Keratinocyte (primary cell): ENCODE data around the gene TMEM185B. TPM values are rescaled to one million over a fixed set of nuclear protein-coding genes. Genes with fewer than 3 reads are reported as not detected.

ENCODE experiments used
- DNase-seq: peaks from one replicate; pipeline ENCODE4 v3.0.0-alpha.2; 2011; ENCODE audit warnings: low read depth, missing footprints, low spot score
- FAIRE-seq: peaks from 2 replicates; lab custom pipeline; 2011; peaks lifted over from hg19 to GRCh38; lab: Jason Lieb, UNC
- H2AFZ ChIP-seq: 2 replicates; pipeline ENCODE4 v1.6.0; 2012; ENCODE audit warnings: low read length, control low read depth, inconsistent platforms; ENCODE audit not compliant: control insufficient read depth
- H3K27ac ChIP-seq: 2 replicates; pipeline ENCODE4 v1.5.1; 2011; ENCODE audit warnings: low read length; ENCODE audit not compliant: control insufficient read depth, insufficient read depth
- H3K27me3 ChIP-seq: 3 replicates; pipeline ENCODE4 v1.6.0; 2011; ENCODE audit warnings: low read length; ENCODE audit not compliant: control insufficient read depth, insufficient read depth; ENCODE audit errors: extremely low read depth
- H3K36me3 ChIP-seq, 2 experiments: 2 replicates in 1 of 2; 3 replicates in 1 of 2; pipeline ENCODE4 v1.5.1; 2011; ENCODE audit warnings: low read length in 2 of 2, mild to moderate bottlenecking in 1 of 2; ENCODE audit not compliant: control insufficient read depth in 2 of 2, insufficient read depth in 2 of 2; ENCODE audit errors: extremely low read depth in 1 of 2
- H3K4me1 ChIP-seq: 3 replicates; pipeline ENCODE4 v1.5.1; 2011; ENCODE audit warnings: low read length; ENCODE audit not compliant: control insufficient read depth, insufficient read depth; ENCODE audit errors: extremely low read depth
- H3K4me2 ChIP-seq: 3 replicates; pipeline ENCODE4 v1.6.0; 2011; ENCODE audit warnings: low read depth, low read length; ENCODE audit not compliant: control insufficient read depth, insufficient read depth; ENCODE audit errors: extremely low read depth
- H3K4me3 ChIP-seq, 3 experiments: fragments of 200-600 bp in 1 of 3; sonication (generic) in 1 of 3; 2 replicates in 2 of 3; 3 replicates in 1 of 3; pipeline ENCODE4 v1.5.1; 2011 to 2016; ENCODE audit warnings: low read length in 3 of 3, mild to moderate bottlenecking in 3 of 3, control low read depth in 2 of 3, inconsistent platforms in 1 of 3, low read depth in 1 of 3, mixed read lengths in 1 of 3, mixed run types in 1 of 3, moderate library complexity in 1 of 3; ENCODE audit not compliant: control insufficient read depth in 2 of 3, insufficient read depth in 2 of 3; ENCODE audit errors: extremely low read depth in 1 of 3
- H3K79me2 ChIP-seq: 2 replicates; pipeline ENCODE4 v1.6.0; 2012; ENCODE audit warnings: low read length; ENCODE audit not compliant: control insufficient read depth, insufficient read depth
- H3K9ac ChIP-seq: 3 replicates; pipeline ENCODE4 v1.6.0; 2011; ENCODE audit warnings: low read length; ENCODE audit not compliant: control insufficient read depth, insufficient read depth; ENCODE audit errors: extremely low read depth
- H3K9me1 ChIP-seq: 3 replicates; pipeline ENCODE4 v1.6.0; 2011; ENCODE audit warnings: low read length; ENCODE audit not compliant: control insufficient read depth, insufficient read depth; ENCODE audit errors: extremely low read depth
- H3K9me3 ChIP-seq: 2 replicates; pipeline ENCODE4 v1.5.1; 2012; ENCODE audit warnings: low read depth, low read length; ENCODE audit not compliant: control insufficient read depth
- H4K20me1 ChIP-seq: 3 replicates; pipeline ENCODE4 v1.6.0; 2011; ENCODE audit warnings: low read length; ENCODE audit not compliant: control insufficient read depth, insufficient read depth; ENCODE audit errors: extremely low read depth
- EZH2 ChIP-seq: IDR thresholded peaks from one replicate; pipeline ENCODE4 v1.6.1; 2012; ENCODE audit warnings: inconsistent platforms, mild to moderate bottlenecking, low read length, moderate library complexity
- dilution Hi-C: fragments of 300-500 bp; cut with MboI; formaldehyde crosslinking; loops from one replicate; pipeline ENCODE4 v1.7.0; 2020; ENCODE audit warnings: low sequenced_read_pairs; ENCODE audit not compliant: extremely low pct_ligation_motif_present
- polyA plus RNA-seq, 5 experiments: library from polyadenylated mRNA; depleted of rRNA in 3 of 5; stranded (reverse) in 3 of 5; stranded (forward) in 1 of 5; unstranded in 1 of 5; fragments of >200 nt; gene quantifications; 1 replicate in 1 of 5; 2 replicates in 3 of 5; 3 replicates in 1 of 5; pipeline versions ENCODE4 v1.2.1 to v1.2.3, GENCODE V29; 2011 to 2012; ENCODE audit warnings: missing spikeins in 2 of 5, low read depth in 1 of 5, low replicate concordance in 1 of 5
- TF ChIP-seq, protein P1 (sequence below), 3 experiments: IDR thresholded peaks in 1 of 3; conservative IDR thresholded peaks in 1 of 3; optimal IDR thresholded peaks in 1 of 3; 2 replicates in 2 of 3; 3 replicates in 1 of 3; pipeline versions ENCODE3 to v1.5.1; 2011; ENCODE audit warnings: low read length in 3 of 3, mild to moderate bottlenecking in 3 of 3, moderate library complexity in 2 of 3, control low read depth in 1 of 3, inconsistent platforms in 1 of 3; ENCODE audit not compliant: insufficient read depth in 2 of 3; ENCODE audit errors: extremely low read depth in 1 of 3

The TMEM185B gene
- polyA plus RNA-seq, 1 donor (not counting 4 experiments of a cell fraction or from before 2014, with no cell fraction given), result 13.4 TPM

DNA sequence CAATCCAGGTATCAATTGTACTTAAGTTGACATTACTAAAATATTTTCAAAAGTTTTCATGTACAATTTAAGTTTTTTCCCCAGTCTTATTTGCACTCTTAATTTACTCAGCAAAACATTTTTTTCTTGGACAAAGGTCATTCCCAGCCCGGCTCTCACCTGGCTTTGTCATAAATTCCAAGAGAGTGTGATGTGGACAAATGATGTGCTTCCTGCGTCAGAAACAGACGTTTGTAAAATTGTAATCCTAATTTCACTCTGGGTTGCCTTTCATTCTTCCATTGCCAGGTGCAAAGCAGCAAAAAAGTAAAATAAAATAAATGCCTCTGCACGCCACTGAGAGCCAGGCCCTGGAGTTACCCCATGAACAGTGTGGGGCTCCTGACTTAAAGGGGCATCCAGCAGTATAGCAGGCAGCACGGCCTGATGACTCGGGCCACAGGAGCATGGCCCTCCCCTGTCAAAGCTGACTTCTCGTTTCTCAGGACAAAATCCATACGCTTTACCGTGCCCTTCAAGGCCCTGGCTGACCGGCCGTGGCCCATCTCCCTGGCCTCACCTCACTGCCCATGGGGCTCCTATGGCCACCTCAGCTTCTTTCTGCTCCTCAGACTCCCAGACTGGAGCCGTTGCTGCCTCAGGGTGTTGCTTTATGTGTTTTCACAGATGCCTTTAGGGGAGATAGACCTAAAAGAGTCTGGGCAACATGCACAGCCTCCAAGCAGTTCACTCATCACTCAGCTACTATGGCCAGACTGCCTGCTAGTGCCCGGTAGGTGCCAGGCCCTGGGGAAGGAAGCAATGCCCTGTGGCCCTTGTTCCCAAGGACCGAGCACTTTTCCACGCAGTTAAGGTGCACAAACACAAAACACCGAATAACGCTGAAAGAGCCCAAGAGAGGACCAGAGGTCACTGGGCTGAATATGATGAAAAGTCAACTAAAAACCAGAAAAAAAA is 7.6 kb upstream of the TMEM185B start:
- dilution Hi-C loops, result no loop called here
- Histone ChIP-seq H3K4me3 (no peak overlapping the region), H3K27ac (no peak overlapping the region), H3K27me3 (no peaks in the 10 kb centered on the region), H3K36me3 (no peaks in the 10 kb centered on the region), H3K79me2 (no peaks in the 10 kb centered on the region), H3K4me1 (peaks cover 26% of the 10 kb centered on the region), H4K20me1 (no peaks in the 10 kb centered on the region), H3K9me1 (no peaks in the 10 kb centered on the region), H3K4me2 (no peak overlapping the region), H3K9ac (no peak overlapping the region), H2AFZ (no peak overlapping the region), H3K9me3 (no peaks in the 10 kb centered on the region)
- TF ChIP-seq, protein P1, sequence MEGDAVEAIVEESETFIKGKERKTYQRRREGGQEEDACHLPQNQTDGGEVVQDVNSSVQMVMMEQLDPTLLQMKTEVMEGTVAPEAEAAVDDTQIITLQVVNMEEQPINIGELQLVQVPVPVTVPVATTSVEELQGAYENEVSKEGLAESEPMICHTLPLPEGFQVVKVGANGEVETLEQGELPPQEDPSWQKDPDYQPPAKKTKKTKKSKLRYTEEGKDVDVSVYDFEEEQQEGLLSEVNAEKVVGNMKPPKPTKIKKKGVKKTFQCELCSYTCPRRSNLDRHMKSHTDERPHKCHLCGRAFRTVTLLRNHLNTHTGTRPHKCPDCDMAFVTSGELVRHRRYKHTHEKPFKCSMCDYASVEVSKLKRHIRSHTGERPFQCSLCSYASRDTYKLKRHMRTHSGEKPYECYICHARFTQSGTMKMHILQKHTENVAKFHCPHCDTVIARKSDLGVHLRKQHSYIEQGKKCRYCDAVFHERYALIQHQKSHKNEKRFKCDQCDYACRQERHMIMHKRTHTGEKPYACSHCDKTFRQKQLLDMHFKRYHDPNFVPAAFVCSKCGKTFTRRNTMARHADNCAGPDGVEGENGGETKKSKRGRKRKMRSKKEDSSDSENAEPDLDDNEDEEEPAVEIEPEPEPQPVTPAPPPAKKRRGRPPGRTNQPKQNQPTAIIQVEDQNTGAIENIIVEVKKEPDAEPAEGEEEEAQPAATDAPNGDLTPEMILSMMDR (optimal IDR thresholded peaks at IDR 0.05 in 1 of 3, IDR thresholded peaks at IDR 0.05 in 1 of 3, conservative IDR thresholded peaks at IDR 0.05 in 1 of 3; ENCODE audit: extremely low read depth in 1 of 3, insufficient read depth in 2 of 3, low read length in 3 of 3), result no peak
- no peak for TF ChIP-seq EZH2
- FAIRE-seq, result no peak
- DNase-seq, result no peak

DNA sequence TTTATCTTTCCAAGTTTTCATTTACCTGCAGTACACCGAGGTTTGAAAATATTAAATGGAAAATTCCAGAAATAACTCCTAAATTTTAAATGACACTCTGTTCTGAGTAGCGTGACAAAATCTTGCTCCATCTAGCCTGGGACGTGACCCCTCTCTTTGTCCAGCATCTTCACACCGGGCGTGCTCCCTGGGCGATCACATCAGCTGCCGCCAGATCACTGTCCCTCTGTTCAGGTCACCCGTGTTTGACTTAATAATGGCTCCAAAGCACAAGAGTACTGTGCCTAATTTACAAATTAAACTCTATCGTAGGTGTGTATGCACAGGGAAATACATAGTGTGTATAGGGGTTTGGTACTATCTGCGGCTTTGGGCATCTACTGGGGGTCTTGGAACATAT is 6.1 kb upstream of the TMEM185B start:
- no peak for DNase-seq

More for the DNA sequence above, 6.1 kb upstream of the TMEM185B start:
- dilution Hi-C loops, result no loop called here
- Histone ChIP-seq H3K36me3 (no peaks in the 10 kb centered on the region), H3K4me1 (peaks cover 26% of the 10 kb centered on the region), H3K9ac (no peak overlapping the region), H3K27ac (no peak overlapping the region), H3K9me3 (no peaks in the 10 kb centered on the region), H3K4me2 (no peak overlapping the region), H4K20me1 (no peaks in the 10 kb centered on the region), H3K79me2 (no peaks in the 10 kb centered on the region), H3K27me3 (no peaks in the 10 kb centered on the region), H3K4me3 (no peak overlapping the region), H3K9me1 (no peaks in the 10 kb centered on the region), H2AFZ (no peak overlapping the region)
- TF ChIP-seq EZH2, result no peak
- TF ChIP-seq, protein P1 (optimal IDR thresholded peaks at IDR 0.05 in 1 of 3, IDR thresholded peaks at IDR 0.05 in 1 of 3, conservative IDR thresholded peaks at IDR 0.05 in 1 of 3; ENCODE audit: extremely low read depth in 1 of 3, insufficient read depth in 2 of 3, low read length in 3 of 3), result no peak
- no peak for FAIRE-seq
